GM18502 (cell line): Measurements from ENCODE around the gene ABCF1.

Experiments
- ATAC-seq: cut with Tn5 transposase; IDR thresholded peaks from one replicate; pipeline ENCODE4 v1.9.1; 2021; ENCODE audit warnings: mild to moderate bottlenecking; ENCODE audit not compliant: unreplicated experiment, poor library complexity

Gene ABCF1

GRCh38 chr6:30556906-30557682 is 14.1 kb upstream of the ABCF1 start, which contains the start of gene PRR3:
Gene PRR3, plus strand, starts transcription at chr6:30557295. Its CDS starts 50 bp downstream, at chr6:30557345.
- peak; percentile 56 for ATAC-seq

- no peak for ATAC-seq
These were observed 13.6 kb upstream of the ABCF1 start for GRCh38 chr6:30557683-30557981.

GRCh38 chr6:30560930-30561329 is 10.3 kb upstream of the ABCF1 start:
- ATAC-seq: no peak

GRCh38 chr6:30562470-30563425 is 8.5 kb upstream of the ABCF1 start:
- no peak for ATAC-seq

- ATAC-seq: no peak
These were observed 7.1 kb upstream of the ABCF1 start for GRCh38 chr6:30564114-30564513.

GRCh38 chr6:30565772-30566171 is 5.5 kb upstream of the ABCF1 start:
- ATAC-seq: no peak

- ATAC-seq: no peak
These were observed 3.0 kb upstream of the ABCF1 start for GRCh38 chr6:30568245-30568644.

GRCh38 chr6:30570263-30570662 is 979 bp upstream of the ABCF1 start:
- no peak for ATAC-seq

GRCh38 chr6:30570740-30571074 is 535 bp upstream of the ABCF1 start:
- ATAC-seq: peak; percentile 29

GRCh38 chr6:30571762-30572082 is 480 bp downstream of the ABCF1 start:
- no peak for ATAC-seq

GRCh38 chr6:30572148-30572547 is 906 bp downstream of the ABCF1 start:
- ATAC-seq: no peak

- no peak for ATAC-seq
These were observed 1.9 kb downstream of the ABCF1 start for GRCh38 chr6:30573113-30573512.

- ATAC-seq: no peak
These were observed 6.8 kb downstream of the ABCF1 start for GRCh38 chr6:30578051-30578450.

- ATAC-seq: no peak
These were observed 12.7 kb downstream of the ABCF1 start for GRCh38 chr6:30583921-30584320.

GRCh38 chr6:30589754-30590358 is 18.6 kb downstream of the ABCF1 start:
- ATAC-seq: no peak

GRCh38 chr6:30590509-30590908 is 19.3 kb downstream of the ABCF1 start:
- ATAC-seq: no peak

GRCh38 chr6:30591008-30591407 is 19.8 kb downstream of the ABCF1 start:
- no peak for ATAC-seq

- ATAC-seq: no peak
These were observed 21.0 kb downstream of the ABCF1 start for GRCh38 chr6:30592287-30592686.

GRCh38 chr6:30597315-30598144 is 26.3 kb downstream of the ABCF1 start:
- peak; percentile 58 for ATAC-seq

GRCh38 chr6:30598912-30599624 is 27.8 kb downstream of the ABCF1 start:
- ATAC-seq: no peak
